GM19193 (cell line): ENCODE measurements around the gene CNPY1.

ENCODE experiments used
- POLR2A ChIP-seq: IDR thresholded peaks from 4 replicates; pipeline ENCODE4 v1.6.1; 2011; ENCODE audit not compliant: insufficient read depth, insufficient read length; ENCODE audit errors: extremely low read depth

Gene CNPY1

DNA sequence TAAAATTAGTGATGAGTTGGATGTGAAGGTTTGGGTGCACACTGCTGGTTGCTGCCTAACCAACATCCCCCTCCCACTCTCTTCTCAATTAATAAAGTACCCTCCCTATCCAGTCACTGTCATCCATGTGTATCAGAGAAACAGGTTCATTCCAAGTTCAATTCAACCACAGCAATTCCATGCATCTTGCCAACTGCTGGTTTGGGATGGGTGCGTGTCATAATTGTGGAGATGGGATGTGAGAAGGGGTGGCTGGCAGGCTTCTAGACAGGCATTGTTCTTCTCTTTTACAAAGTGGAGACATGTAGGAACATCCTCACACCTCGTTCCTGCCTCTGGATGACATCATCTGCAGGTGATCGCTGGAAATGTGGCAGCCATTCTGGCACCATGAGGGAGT lies 7.5 kb upstream of the CNPY1 start:
- TF ChIP-seq POLR2A, result no peak

DNA sequence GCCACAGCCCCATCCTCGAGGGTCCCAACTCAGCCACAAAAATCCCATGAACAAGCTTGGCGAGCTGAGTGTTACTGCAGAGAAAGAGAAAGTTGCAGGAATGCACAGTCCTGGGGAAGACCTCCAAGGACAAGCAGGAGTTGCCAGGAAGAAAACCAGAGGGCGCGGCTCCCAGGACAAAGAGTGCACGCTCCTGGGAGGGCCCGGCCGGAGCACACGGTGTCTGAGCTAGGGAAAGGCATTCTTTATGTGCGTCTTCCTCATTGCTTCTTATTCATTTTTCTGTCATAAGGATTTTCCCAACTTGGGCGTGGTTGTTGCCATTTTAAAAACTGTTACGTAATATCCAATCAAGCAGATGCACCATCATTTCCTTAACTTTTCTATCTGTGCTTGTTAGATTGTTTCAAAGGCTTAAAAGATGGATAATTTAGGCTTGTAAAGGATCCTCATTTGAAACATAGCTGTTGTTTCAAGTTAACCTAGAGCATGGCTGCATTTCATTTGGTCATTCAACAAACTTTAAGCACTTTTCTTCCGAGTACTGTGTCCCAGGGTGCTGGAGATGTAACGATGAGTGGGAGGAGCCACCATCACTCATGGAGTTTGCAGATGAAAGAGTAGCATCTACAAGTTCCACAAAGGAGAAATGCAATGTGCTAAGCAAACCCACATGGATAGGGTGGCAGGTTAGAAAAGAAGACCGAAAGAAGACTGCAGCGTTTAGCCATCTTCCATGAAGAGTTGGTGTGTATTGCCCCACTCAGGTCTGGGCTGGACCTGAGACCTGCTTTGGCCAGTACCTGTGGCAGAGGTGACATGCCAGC lies 5.6 kb upstream of the CNPY1 start:
- TF ChIP-seq POLR2A, result no peak

DNA sequence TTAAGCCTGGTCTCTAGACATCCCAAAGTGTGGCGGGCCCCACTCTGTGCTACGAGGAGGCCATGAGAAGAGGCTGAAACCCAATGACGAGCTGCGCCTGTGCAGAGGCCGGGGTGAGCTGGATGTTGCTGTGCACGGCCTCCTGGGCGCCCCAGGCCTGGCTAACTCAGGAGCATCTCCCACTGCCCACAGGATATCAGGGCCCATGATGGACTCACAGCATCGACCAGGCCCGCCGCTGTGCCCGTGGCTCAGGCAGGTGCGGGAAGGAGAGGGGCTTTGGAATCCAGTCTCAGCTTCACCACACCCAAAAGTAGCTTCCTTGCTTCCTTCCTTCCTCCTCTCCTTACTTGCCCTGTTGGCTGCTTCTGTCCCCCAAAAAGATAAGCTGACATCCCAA lies 4.6 kb upstream of the CNPY1 start:
- TF ChIP-seq POLR2A, result no peak

DNA sequence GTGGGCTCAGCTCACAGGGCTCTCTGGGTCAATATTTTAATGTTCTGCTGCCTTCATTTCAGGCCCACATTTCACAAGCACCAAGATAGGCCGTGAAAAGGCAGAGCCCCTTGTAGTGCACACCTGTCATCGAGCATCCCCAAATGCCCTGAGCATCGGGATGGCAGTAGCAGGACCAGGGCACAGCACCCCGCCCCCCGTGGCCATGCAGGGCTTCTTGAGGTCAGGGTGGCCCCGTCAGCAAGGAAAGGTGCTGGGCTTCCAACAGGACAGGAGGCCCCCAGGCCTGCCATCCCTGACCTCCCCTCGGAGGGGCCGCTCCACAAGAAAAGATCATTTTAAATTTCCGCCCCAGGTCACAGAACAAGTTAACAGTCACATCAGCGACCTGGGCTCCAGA lies 2.9 kb upstream of the CNPY1 start:
- TF ChIP-seq POLR2A, result no peak

DNA sequence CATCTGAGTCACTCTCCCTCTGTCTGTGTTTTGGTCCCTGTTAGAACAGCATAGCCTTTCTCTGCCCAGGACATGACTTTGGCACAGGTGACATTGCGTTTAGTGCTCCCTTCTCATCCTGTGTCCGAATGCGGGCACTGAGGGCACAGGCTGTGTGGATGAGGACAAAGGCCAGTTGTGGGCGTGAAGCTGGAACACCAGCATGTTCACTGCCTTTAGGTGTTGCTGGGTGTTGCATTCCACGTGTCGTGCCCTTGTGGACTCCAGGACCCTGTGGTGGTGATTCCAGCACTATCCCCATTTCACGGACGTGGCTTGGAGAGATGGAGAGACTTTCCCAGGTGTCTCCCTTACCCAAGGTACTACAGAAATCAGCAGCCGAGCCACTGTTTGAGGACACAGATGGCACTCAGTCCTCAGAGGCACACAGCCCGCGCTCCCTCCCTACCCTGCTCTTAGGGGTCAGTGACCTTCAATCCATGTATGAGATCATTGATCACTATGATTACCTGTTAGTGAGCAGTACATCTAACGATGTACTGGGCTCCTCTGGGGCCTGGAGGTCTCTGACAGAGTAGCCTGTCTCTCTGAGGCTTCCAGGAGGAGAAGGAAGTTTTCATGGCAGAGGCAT lies 917 bp upstream of the CNPY1 start:
- no peak for TF ChIP-seq POLR2A

DNA sequence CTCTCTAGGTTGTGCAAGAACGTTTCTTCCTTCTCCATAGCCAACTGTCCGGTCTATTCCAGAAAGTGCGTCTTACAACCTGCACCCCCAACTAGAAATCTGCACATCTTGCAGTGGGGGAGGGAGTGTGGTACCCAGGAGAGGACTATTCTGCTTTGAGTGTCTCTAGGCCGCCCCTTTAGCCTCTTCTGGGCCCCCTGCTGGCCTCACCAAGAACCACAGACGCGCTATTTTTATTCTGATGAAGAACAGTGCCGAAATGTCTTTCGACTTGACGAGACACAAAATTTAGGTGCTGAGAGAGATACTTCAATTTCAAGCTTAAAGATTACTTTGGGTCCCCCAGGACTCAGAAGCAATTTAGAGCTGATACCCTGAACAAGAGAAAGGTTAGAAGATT lies 1.0 kb downstream of the CNPY1 start:
- TF ChIP-seq POLR2A, result no peak

DNA sequence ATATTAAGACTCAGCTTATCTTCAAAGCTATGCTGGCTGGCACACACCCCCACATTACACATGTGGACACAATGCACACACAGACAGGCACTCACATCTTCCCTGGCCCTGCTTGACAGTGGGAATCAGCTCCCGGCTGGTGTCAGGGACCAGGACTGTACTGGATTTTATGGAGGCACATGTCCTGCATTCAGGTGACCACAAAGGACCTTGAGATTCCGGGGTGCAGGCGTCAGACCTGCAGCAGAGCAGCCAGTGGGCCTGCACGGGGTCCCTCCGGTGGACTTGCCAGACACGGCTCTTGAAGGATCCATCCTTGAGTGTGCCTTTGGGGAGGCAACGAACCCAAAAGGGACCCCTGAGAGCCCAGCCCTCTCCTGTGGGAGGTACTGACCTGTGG lies 1.9 kb downstream of the CNPY1 start:
- TF ChIP-seq POLR2A, result no peak

DNA sequence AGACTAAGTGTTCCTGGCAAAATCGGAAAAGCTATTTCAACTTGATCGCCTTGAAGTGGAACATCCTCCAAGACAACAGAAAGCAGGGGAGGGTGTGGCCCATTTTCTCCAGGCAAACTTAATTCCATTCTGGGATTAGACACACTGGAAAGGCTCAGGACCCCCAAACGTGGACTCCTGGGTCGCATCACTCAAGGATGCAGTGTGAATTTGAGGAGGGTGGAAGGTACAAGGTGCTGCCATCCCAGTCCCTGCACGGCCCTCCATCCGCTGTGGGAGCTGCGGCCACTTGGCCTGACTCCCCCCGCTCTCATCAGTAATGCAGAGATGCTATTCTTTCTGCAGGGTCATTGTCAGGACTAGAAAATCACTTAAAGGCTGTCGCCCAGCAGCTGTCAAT lies 2.4 kb downstream of the CNPY1 start:
- TF ChIP-seq POLR2A, result no peak

DNA sequence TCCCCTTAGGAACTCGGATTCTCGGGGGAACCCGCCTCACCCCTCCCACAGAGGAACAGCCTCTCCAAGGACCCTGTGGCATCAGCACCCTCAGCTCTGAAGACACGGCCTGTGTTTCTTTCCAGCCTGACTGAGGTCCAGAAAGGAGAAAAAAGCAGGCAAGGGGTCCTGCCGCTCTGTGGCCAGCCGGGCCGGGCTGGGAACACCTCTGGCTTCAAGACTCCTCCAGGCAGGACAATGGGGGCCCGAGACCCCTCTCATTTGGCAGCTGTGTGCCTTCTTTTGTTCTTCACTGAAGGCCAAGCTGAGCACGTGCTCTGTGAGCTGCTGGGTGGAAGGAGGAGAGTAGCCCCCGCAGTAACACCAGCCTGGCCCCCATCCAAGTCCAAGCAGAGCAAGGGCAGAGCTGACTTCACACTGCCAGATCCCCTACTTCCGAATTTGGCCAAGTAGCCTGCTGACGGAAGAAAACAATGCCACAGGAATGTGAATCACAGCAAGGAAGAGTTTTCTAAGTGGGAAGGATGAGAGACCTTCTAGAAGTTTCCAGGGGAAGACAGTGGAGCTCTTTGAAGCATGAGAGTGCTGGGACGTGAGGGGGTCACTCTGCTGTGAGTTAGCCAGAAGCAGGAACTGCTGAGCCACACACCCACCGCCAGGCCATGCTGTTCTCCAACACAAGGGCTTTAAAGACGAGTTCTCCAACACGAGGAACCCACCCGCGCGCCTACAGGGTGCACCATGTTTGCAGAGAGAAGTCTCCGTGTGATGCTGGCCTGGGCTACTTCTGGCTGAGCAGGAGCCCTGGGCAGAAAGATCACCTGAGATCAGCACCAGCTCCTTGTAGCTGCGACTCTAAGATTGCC lies 3.1 kb downstream of the CNPY1 start:
- TF ChIP-seq POLR2A, result no peak

DNA sequence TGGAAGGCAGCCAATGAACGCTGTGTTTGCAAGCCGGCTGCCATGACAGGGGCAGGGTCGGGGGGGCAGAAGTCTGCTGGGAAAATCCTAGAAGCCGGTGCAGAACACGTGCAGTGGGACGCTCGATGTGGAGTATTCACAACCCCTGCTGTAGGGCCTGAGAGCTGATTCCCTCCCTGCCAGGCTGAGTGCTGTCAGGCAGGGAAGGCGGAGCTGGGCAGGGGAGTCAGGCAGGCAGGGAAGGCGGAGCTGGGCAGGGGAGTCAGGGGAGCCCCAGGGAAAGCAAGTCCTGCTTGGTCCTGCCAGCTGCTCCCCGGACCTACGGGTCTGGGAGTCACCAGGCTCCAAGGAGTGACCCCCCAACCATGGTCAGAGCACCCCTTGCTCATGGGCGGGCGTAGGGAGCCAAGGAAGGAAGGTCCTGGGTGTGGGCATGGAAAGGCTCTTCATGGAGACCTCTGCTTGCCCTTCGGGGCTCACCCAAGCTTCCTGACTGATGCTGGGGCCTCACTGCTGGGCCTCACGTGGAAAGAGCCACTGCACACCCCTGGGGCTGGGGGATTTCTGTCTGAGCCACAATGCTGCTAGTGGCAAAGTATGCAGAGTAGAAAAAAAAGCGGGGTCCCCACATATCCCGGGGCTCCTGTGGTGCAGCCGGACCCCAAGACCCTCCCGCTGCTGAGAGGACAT lies 4.2 kb downstream of the CNPY1 start:
- no peak for TF ChIP-seq POLR2A

DNA sequence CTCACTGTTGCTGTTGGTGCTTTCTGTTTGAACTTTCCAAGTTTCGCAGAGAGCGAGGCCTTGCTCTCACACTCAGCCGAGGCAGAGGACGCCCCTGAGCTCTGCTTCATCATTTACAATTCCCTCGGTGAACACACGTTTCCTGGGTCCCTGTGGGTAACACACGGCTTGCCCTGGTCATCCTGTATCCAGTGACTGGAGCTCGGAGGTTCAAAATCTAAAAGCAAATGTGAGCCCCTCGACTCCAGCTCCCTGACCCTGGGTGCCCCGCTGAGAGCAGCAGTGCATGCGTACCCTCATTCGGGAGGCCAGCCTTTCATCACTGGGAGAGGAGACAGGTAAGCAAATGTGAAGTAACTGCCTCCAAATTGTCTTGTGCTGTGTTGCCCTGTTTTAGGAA lies 5.8 kb downstream of the CNPY1 start:
- no peak for TF ChIP-seq POLR2A

DNA sequence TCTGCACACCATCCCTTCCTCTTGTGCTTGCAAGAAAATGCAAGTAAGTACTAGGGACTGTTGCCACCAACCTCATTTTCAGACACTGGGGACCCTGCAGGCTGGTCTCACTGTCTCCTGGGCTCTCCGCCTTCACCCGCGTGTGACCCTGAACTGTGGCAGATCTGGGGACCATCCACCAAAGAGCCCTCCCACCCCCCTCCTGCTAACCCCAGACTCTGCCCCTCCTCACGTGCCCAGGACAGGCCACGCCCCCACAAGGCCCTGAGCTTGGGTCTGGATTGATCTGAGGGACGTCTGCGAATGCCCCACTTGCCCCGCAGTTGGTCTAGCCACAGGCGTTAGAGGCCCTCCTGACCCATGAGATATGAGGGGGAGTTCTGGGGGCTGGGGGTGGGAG lies 8.1 kb downstream of the CNPY1 start:
- TF ChIP-seq POLR2A, result no peak

DNA sequence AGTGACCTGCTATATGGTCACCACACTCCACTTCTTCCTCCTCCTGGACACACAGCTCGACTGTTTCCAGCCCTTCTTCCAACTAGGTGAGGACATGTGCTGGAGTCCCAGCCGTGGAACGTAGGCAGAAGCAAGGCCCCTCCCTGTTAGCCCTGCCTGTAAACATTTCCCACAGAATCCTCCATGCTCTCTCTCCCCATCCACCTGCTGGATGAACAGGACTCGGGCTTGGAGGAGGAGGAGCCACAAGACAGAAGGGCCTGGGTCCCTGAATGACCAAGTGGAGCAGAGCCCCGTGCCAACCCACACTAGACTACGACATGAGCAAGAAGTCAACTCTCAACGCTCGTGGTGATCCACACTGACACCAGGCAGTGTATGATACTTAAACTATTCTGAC lies 9.9 kb downstream of the CNPY1 start:
- no peak for TF ChIP-seq POLR2A

DNA sequence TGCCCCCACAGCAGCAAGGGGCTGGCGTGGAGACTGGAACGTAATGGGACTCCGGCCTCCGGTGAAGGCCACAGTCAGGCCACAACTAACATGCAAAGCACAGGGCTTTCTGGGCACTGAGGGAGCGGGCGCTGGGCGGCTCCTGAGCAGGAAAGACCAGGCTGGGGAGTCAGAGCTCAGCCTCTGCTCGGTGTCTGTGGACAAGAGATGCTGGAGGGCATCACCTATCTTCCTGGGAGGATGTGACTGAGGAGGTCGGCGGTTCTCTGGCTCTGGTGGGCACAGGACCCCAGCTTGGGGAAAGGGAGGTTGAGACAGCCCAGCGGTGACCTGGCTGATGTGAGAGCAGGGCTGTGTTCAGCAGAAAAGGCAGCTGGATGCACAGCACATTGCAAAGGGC lies 11.7 kb downstream of the CNPY1 start:
- no peak for TF ChIP-seq POLR2A
